ENCODE results near the gene PTK7.

The PTK7 gene

DNA sequence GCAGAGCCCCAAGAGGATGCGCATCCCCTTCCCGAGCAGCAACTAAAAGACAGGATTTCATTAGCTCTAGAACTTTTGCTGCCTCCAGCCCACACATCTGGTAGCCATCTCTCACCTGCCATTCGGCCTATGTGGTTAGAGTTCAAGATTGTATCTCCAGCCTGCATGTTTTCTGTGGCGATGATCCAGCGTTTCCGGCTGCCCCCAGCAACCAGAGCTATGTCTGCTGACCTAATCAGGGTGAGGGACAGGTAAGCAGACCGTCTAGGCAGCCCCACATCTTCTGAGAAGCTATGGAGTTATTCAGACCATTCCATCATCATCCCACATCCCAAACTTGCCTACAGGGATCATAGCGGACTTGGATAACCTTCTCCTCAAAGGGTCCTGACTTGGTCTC is 20.1 kb upstream of the PTK7 start:
- no peak for DNase-seq

- no peak for DNase-seq
These were observed 17.6 kb upstream of the PTK7 start for GRCh38 chr6:43058531-43058930.

DNA sequence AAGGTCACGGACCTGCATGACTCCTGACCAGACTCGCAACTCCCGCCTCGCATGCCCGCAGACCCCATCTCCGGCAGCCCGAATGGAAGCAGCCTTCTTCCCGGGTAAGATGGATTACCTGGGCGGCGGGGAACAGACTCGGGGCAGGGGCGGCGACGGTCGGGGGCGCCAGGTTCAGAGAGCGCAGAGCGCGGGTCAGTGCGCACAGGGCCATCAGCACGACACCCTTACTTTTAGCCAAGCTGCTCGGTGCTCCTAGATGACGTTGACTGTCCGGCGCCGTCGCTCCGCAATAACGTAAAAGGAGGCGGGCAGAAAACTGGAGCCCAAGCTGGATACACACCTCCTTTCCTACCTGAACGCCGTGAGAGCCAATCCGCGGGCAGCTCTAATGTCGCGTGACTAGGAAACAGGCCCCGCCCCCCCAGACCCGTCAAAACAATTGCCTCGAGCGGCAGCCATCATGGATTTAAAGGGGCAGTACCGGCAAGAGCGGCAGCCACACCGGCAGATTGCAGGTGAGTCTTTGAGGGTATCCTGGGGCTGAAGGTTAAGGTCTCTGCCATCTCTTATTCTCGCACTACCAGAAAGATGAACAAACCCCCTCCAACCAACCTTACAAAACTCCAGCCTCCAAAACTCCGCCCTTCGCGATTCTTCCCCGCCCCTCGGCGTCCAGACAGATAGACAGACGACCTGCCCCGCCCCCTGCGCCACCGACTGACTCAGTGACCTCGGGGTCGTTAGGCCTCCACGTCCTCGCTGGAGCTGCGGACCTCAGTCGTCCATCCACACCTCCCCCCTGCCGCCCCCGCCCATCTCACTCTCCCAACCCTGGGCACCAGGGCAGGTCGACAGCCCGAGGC is 16.7 kb upstream of the PTK7 start, which contains the start of the genes KLC4 and MRPL2:
Gene KLC4, plus strand, starts transcription at position 464 of the 866 bp plus-strand sequence. CDS start 1,705 bp downstream, outside the sequence.
Gene MRPL2, minus strand, starts transcription at position 267 of the 866 bp plus-strand sequence. Its CDS starts 53 bp downstream, at position 214.
- DNase-seq = peak; percentile 99

GRCh38 chr6:43060034-43060754 is 15.9 kb upstream of the PTK7 start:
- DNase-seq = no peak

GRCh38 chr6:43060755-43061633 is 15.1 kb upstream of the PTK7 start:
- no peak for DNase-seq

GRCh38 chr6:43061861-43062260 is 14.3 kb upstream of the PTK7 start:
- DNase-seq = no peak

- no peak for DNase-seq
These were observed 13.3 kb upstream of the PTK7 start for GRCh38 chr6:43062818-43063217.

GRCh38 chr6:43070028-43070632 is 6.0 kb upstream of the PTK7 start:
- DNase-seq = peak; percentile 77

GRCh38 chr6:43074847-43075669 is 1.1 kb upstream of the PTK7 start:
- peak; percentile 92 for DNase-seq

GRCh38 chr6:43076464-43077332 is 584 bp downstream of the PTK7 start:
- peak; percentile 50 for DNase-seq

DNA sequence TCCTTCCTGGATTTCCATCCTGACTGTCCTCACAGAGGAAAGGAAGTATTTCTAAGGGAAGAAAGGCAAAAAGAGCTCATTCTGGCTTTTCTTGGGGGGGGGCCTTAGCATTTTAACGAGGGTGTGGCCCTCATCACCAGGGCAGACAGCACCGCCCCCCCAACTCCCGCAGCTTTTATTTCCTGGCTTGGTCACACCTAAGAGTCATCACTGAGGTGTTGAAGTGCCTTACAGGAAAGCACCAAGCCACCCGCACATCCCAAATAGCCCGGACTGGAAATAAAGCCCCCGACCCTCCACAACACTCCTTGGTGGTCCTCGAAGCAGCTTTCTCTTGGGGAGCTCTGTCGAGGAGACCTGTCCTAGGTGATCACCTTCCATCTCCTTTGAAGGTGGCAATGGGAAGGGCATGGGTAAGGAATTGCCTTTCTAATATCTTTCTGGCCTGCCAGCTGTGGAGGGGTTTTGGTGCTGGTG is 1.3 kb downstream of the PTK7 start:
- no peak for DNase-seq

GRCh38 chr6:43077981-43078511 is 1.9 kb downstream of the PTK7 start:
- peak; percentile 84 for DNase-seq

DNA sequence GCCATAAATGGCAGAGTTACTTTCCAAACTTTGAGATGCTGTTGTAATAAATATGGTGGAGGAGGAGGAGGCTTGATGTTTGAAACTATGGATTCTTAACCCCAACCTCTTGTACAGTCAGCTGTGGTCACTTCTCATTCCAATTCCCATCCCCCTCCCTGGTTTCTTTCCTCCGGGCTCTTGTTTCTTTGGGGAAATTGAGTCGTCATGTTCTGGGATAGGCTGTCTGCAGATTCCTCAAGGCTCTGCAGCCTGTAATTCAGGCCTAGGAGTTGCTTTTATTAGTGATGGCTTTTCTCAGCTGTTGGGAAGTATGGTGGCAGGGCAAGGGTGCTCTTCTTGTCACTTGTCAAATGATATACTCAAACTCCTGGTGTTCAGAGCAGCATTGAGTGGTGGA is 2.6 kb downstream of the PTK7 start:
- DNase-seq = peak; percentile 95

- DNase-seq = no peak
These were observed 4.9 kb downstream of the PTK7 start for GRCh38 chr6:43081043-43081442.

DNA sequence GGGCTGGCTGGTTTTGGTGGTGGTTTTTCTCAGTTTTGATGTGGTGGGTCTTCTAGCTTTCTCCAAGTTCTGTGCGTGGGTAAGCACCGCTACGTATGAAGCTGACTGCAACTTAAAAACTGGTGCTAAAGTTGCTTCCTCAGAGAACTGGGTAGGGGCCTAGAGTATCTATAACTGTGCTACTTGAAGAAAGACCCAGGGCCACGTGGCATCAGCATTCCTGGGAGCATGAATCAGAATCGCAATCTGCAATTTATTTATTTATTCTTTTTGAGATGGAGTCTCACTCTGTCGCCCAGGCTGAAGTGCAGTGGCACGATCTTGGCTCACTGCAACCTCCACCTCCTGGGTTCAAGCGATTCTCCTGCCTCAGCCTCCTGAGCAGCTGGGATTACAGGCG is 5.8 kb downstream of the PTK7 start:
- DNase-seq = peak; percentile 51

DNA sequence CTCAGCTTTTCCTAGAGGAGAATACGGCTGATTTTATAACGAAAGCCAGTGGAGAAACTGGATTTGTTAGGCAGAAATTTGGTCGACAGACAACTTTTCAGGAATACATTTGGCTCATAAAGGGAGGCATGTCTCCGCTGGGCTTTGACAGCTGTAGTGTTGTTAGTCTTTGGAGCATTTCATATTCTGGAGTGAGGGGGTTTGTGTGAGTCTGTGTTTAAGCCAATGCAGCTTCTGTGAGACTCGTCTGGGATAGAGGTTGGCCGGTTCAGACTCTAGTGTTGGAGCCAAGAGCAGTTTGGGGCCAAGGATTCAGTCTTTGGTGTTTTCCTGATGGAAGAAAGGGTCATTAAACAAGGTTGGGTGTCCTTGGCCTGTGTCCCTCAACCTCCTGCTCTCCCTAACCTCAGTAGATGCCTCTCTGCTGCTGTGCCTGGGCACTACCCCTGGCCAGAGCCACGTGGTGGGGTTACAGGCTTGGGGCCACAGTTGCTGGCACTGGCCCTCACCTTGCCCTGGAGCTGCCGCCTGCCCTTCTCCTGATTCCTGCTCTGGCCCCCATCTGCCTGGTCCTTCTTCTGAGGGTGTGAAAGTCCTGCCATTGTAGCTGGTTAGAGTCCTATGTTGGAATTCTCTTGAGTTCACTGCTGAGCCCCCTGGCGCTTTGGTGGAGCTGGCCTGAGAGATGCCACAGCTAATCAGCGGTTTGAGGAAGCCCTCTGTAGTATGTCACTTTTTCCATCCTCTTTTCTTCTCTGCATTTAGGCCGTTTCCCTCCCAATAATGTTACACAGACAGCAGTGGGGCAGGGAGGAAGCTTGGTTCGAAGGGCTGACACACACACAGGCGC is 6.9 kb downstream of the PTK7 start:
- DNase-seq = no peak

DNA sequence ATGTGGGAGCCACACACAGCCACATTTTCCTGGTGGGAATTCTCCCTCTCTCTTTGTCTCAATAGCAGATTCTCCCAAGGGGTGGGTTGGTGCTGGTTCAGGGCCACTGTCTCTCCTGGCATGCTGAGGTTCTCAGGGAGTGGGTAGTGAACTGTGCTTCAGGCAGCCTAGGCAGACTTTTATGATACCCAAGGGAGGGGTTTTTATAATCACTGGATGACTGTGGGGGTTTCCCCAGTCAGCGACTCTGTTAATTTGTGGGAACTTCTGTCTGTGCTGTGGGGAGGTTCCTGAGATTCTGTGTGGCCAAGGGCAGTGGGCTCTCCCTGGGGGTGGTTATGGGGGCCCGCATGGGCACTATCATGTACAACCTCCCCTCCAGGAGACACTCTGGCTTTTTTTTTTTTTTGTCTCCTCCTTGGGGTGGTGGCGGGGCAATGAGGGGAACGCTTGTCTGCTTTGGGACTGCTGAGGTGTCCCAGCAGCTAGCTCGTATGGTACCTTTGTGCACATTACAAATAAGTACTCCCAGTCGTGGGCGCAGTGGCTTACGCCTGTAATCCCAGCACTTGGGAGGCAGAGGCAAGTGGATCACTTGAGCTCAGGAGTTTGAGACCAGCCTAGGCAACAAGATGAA is 10.0 kb downstream of the PTK7 start:
- DNase-seq = no peak

GRCh38 chr6:43088654-43089056 is 12.5 kb downstream of the PTK7 start:
- peak; percentile 43 for DNase-seq

GRCh38 chr6:43089467-43089866 is 13.4 kb downstream of the PTK7 start:
- DNase-seq = no peak

Data from fibroblast of upper back skin (primary cell).